Tibial artery (tissue), 4 donors: ENCODE data around the gene COL25A1.
A peak's percentile ranks its signal among the peaks of the same experiment; 100 is the strongest.

Experiments used
- DNase-seq, 2 donors: peaks; one replicate each; pipeline ENCODE4 v3.0.0-alpha.2; 2019
- H3K27ac ChIP-seq, 2 donors: fragments of 200-600 bp; sonication (generic) in 1 of 2; 1 replicate in 1 of 2; 2 replicates in 1 of 2; pipeline ENCODE4 v1.5.1; 2018 to 2019; ENCODE audit warnings: mild to moderate bottlenecking in 1 of 2
- H3K27me3 ChIP-seq, 2 donors: fragments of 200-600 bp; sonication (generic) in 1 of 2; one replicate each; pipeline versions ENCODE4 v1.5.1 to v1.6.0; 2016 to 2019
- H3K36me3 ChIP-seq, 3 donors: fragments of 200-600 bp; sonication (generic) in 2 of 3; one replicate each; pipeline ENCODE4 v1.5.1; 2016 to 2019; ENCODE audit warnings: mild to moderate bottlenecking in 2 of 3
- H3K4me1 ChIP-seq, 4 donors: fragments of 200-600 bp; sonication (generic) in 2 of 4; 1 replicate in 3 of 4; 2 replicates in 1 of 4; pipeline ENCODE4 v1.5.1; 2016 to 2019
- H3K4me3 ChIP-seq, 2 donors: fragments of 200-600 bp; sonication (generic) in 1 of 2; 1 replicate in 1 of 2; 2 replicates in 1 of 2; pipeline ENCODE4 v1.5.1; 2018 to 2019; ENCODE audit warnings: mild to moderate bottlenecking in 2 of 2
- H3K9me3 ChIP-seq, 3 donors: fragments of 200-600 bp; sonication (generic) in 1 of 3; one replicate each; pipeline ENCODE4 v1.5.1; 2016 to 2019
- intact Hi-C: fragments of 100-400 bp; cut with DNase I; formaldehyde crosslinking; loops from one replicate; pipeline ENCODE4 v1.15.0; 2023; ENCODE audit warnings: low total_unique reads
- TF ChIP-seq, protein P1 (sequence below), 2 experiments: fragments of 200-600 bp in 1 of 2; fragments of 450-650 bp in 1 of 2; IDR thresholded peaks; one replicate each; pipeline ENCODE4 v1.5.1; 2017 to 2019; ENCODE audit warnings: antibody characterized with exemption in 2 of 2, mild to moderate bottlenecking in 1 of 2, moderate library complexity in 1 of 2

The COL25A1 gene

DNA sequence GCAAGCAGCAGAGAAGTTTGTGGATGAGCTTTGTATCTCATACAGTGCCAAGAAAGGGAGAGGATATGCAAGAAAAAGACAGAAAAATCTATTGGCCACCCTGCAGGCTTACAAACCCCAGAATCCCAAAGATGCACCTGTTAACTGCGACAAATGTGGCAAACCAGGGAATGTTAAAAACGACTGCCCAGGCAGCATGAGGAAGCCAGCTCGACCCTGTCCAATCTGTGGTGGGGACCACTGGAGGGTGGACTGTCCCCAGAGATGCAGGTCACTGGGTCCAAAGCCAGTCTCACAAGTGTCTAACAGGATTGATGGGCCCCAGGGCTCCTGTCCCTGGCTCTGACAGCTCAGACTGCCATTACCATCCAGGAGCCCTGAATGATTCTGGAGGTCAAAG is 12.9 kb upstream of the COL25A1 start:
- H3K36me3 ChIP-seq: no peaks in the 10 kb centered on the region
- H3K4me1 ChIP-seq: no peaks in the 10 kb centered on the region
- H3K4me3 ChIP-seq: no peak overlapping the region
- TF ChIP-seq, protein P1, sequence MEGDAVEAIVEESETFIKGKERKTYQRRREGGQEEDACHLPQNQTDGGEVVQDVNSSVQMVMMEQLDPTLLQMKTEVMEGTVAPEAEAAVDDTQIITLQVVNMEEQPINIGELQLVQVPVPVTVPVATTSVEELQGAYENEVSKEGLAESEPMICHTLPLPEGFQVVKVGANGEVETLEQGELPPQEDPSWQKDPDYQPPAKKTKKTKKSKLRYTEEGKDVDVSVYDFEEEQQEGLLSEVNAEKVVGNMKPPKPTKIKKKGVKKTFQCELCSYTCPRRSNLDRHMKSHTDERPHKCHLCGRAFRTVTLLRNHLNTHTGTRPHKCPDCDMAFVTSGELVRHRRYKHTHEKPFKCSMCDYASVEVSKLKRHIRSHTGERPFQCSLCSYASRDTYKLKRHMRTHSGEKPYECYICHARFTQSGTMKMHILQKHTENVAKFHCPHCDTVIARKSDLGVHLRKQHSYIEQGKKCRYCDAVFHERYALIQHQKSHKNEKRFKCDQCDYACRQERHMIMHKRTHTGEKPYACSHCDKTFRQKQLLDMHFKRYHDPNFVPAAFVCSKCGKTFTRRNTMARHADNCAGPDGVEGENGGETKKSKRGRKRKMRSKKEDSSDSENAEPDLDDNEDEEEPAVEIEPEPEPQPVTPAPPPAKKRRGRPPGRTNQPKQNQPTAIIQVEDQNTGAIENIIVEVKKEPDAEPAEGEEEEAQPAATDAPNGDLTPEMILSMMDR (IDR thresholded peaks at IDR 0.05): no peak
- intact Hi-C loops: no loop called here
- H3K27me3 ChIP-seq: peaks cover 0 to 2% of the 10 kb centered on the region in 2 donors
- DNase-seq: no peak
- peaks cover 0 to 16% (median 11%) of the 10 kb centered on the region in 3 donors for H3K9me3 ChIP-seq
- no peak overlapping the region for H3K27ac ChIP-seq

DNA sequence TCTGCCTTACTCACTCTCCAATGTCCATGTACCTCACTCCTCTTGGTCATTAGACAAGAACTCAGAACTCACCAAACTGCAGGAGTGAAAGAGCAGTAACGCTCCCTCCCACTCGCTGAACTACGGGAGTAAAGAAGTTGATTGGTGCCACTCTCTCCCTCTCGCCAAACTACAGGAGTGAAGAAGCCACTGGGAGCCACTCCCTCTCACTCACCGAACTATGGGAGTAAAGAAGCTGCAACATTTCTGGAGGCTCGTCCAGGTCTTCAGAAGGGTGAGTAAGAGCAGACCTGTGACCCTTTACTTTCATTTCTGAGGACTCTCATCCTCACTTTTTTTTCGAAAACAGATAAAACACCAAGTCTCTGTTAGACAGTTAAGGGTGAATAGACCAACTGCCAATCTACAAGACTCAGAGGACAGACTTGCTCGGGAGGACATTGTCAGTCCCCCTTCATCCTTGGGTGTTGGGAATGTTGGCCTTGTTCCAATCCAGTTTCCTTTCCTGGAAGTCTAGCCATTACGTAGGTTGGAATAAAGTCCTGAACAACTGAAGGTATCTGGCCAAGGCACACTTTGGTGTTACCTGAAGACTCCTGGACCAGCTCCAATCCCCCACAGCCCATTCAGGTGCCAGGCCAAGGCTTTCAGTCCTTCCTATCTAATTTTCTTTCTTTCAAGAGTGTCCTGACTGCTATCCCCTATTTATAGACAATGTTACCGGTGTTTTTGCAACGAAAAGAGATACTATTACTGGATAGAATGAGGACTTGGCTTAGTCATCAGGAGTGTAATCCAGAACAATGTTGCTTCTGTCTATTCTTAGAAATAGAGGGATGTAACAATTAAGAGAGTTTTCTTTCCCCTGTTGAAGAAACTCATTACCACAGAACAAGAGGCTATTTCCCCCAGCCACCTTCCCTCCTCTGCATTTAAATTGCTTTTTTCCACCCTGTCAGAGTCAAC is 11.0 kb upstream of the COL25A1 start:
- Histone ChIP-seq H3K36me3 (no peaks in the 10 kb centered on the region), H3K4me3 (no peak overlapping the region), H3K4me1 (no peaks in the 10 kb centered on the region), H3K27me3 (peaks cover 0 to 2% of the 10 kb centered on the region in 2 donors), H3K27ac (no peak overlapping the region), H3K9me3 (peaks cover 0 to 13% (median 11%) of the 10 kb centered on the region in 3 donors)
- TF ChIP-seq, protein P1 (IDR thresholded peaks at IDR 0.05): no peak
- intact Hi-C loops: no loop called here
- DNase-seq: no peak

DNA sequence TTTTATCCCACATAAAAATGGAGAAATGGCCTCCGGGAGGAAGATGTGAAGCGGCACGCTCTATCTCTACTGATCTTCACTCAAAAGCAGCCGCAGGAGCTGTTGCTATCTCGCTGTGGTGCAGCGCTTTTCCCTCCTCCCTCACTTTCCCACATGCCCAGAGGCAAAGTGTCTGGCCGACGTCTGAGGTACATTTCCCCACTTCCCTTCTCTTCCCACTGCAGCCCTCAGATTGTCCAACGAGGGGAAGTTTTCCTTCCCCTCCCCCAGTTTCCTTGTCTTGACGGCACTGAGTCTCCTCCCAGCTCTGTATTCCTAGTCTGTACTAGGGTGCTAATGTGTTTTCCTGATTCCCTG is 660 bp upstream of the COL25A1 start:
- H3K27ac ChIP-seq: peak overlapping the region in 1 of 2 donors; percentile 13
- H3K36me3 ChIP-seq: no peaks in the 10 kb centered on the region
- H3K4me1 ChIP-seq: peaks cover 7 to 19% (median 18%) of the 10 kb centered on the region in 4 donors
- H3K4me3 ChIP-seq: peak overlapping the region; percentile 54 to 59
- H3K27me3 ChIP-seq: peaks cover 0 to 41% of the 10 kb centered on the region in 2 donors
- intact Hi-C loops: no loop called here
- TF ChIP-seq, protein P1 (IDR thresholded peaks at IDR 0.05): no peak
- no peaks in the 10 kb centered on the region for H3K9me3 ChIP-seq
- peak in 1 of 2 donors; percentile 22 for DNase-seq

DNA sequence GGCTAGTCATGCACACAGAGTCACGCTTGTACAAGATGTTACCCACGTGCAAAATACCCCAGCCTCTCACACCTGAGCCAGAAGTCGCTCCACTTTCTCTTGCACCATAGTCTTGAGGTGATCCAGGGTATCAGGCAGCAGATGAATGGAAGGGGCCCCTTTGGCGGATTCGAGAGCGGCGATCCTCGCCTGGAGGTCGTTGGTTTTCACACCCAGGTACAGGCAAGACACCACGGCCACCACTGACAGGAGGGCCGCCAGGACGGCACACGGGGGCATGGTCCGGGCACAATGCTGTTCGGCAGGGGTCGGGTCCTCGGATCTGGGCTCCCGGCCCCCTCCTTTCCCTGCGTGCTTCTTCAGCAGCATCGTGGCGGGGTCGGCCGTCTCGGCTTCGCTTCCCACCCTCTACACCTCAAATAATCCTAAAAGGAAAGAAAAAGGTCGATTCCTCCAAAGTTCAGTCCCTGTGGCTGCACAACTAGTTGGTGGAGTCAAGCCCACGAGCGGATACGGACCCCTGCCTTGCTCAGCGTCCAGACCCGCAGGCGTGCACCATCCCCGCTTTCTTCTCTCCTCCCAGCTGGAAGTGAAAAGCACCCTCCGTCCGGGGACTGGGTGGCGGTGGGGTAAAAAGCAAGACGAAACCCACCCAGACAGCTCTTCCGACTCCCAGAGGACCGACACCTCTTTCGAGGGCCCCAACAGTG is 652 bp downstream of the COL25A1 start:
- H3K27me3 ChIP-seq: peaks cover 0 to 44% of the 10 kb centered on the region in 2 donors
- DNase-seq: no peak
- H3K27ac ChIP-seq: no peak overlapping the region
- peaks cover 7 to 19% (median 18%) of the 10 kb centered on the region in 4 donors for H3K4me1 ChIP-seq
- peak overlapping the region; percentile 54 to 59 for H3K4me3 ChIP-seq
- intact Hi-C loops: no loop called here
- H3K9me3 ChIP-seq: no peaks in the 10 kb centered on the region
- H3K36me3 ChIP-seq: no peaks in the 10 kb centered on the region
- TF ChIP-seq, protein P1 (IDR thresholded peaks at IDR 0.05): no peak

DNA sequence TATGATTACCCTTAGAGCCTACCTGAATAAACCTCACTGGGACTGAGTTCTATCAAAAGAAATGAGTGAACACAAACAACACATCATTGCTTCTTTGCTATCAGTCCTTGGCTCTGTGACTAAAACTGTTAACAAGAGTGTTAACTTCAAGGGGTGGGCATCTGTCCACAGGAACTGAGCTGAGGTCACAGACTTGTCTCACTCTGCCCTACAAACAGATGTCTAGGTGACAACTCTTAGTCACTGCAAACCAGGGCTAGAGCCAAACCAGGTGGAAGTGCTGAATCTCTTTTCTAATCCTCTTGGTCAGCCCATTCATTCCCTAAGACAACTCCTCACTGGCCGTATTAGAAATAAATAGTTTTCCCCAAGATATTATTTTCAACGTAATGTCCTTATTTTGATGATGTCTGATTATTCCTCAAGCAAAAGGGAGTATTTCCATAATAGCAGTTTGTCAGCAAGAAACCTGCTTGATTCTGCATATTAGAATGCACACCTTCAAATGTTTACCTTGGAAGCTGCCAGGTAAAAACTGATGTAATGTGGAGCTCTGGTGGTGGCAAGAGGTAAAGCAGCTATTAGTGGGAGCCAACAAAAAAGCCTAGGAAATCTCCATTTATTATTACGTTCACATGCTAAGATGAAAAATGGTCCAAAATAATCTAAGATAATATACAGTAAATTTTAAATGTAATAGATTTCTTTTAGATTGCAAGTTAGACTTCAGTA is 4.0 kb downstream of the COL25A1 start:
- TF ChIP-seq, protein P1 (IDR thresholded peaks at IDR 0.05): peak in 1 of 2 experiments; percentile 29
- Histone ChIP-seq H3K9me3 (no peaks in the 10 kb centered on the region), H3K4me1 (peaks cover 7 to 19% (median 18%) of the 10 kb centered on the region in 4 donors), H3K36me3 (no peaks in the 10 kb centered on the region), H3K4me3 (no peak overlapping the region), H3K27ac (no peak overlapping the region), H3K27me3 (peaks cover 0 to 44% of the 10 kb centered on the region in 2 donors)
- intact Hi-C loops: no loop called here
- DNase-seq: no peak
